GM12878 (cell line): ENCODE data around the gene PRTN3. TPM values are rescaled to one million over a fixed set of nuclear protein-coding genes. Genes with fewer than 3 reads are reported as not detected.

Experiments used
- ATAC-seq: fragments of 200-7000 bp; cut with Tn5 transposase; 3 replicates; pipeline ENCODE4 v1.9.1; 2020; ENCODE audit warnings: mild to moderate bottlenecking, moderate library complexity
- BruUV-seq: library from RNA; stranded (reverse); fragments of 400-500 nt; replicated peaks from 2 replicates; lab custom pipeline; 2021; lab: Mats Ljungman, UMichigan
- CTCF ChIA-PET: fragments of 300-600 bp; sonication (Branson Sonifier 250); formaldehyde crosslinking; extraction: SDS; loops from one replicate; lab custom pipeline; 2021; ENCODE audit warnings: inconsistent platforms; lab: Yijun Ruan, JAX
- POLR2A ChIA-PET: fragments of 350-600 bp; formaldehyde crosslinking; extraction: SDS; loops from one replicate; lab custom pipeline; 2021; ENCODE audit warnings: inconsistent platforms; lab: Charles Lee
- RAD21 ChIA-PET: fragments of 300-600 bp; sonication (Branson Sonifier 250); formaldehyde crosslinking; loops from one replicate; lab custom pipeline; 2023; ENCODE audit warnings: antibody characterized with exemption; ENCODE audit not compliant: unreplicated experiment; lab: Charles Lee
- SMC1A ChIA-PET: fragments of 300-600 bp; sonication (Branson Sonifier 250); formaldehyde crosslinking; loops from one replicate; lab custom pipeline; 2023; ENCODE audit not compliant: unreplicated experiment, uncharacterized antibody; lab: Charles Lee
- DNase-seq: peaks from one replicate; pipeline ENCODE4 v3.0.0-alpha.2; 2011; ENCODE audit warnings: low read depth, low spot score
- FAIRE-seq: peaks from 3 replicates; lab custom pipeline; 2011; peaks lifted over from hg19 to GRCh38; lab: Jason Lieb, UNC
- H2AFZ ChIP-seq: 2 replicates; pipeline ENCODE4 v1.6.0; 2011; ENCODE audit warnings: low read depth, low read length, control low read depth; ENCODE audit not compliant: control insufficient read depth
- H3K27ac ChIP-seq: 2 replicates; pipeline ENCODE4 v1.5.1; 2011; ENCODE audit warnings: control low read depth; ENCODE audit not compliant: control insufficient read depth, insufficient read depth
- H3K27me3 ChIP-seq, 2 experiments: replicated peaks in 1 of 2; 2 replicates each; pipeline versions ENCODE4 v1.6.0 to v1.6.1; 2011; ENCODE audit warnings: low read length in 1 of 2; ENCODE audit not compliant: control insufficient read depth in 2 of 2, insufficient read depth in 2 of 2
- H3K36me3 ChIP-seq, 2 experiments: 2 replicates each; pipeline ENCODE4 v1.5.1; 2011; ENCODE audit warnings: low read length in 1 of 2; ENCODE audit not compliant: control insufficient read depth in 2 of 2, insufficient read depth in 2 of 2
- H3K4me1 ChIP-seq: 2 replicates; pipeline ENCODE4 v1.6.1; 2011; ENCODE audit warnings: mild to moderate bottlenecking, low read length, moderate library complexity, mixed read lengths; ENCODE audit not compliant: control insufficient read depth, insufficient read depth
- H3K4me2 ChIP-seq: 2 replicates; pipeline ENCODE4 v1.6.0; 2011; ENCODE audit warnings: control low read depth; ENCODE audit not compliant: control insufficient read depth, insufficient read depth
- H3K4me3 ChIP-seq: fragments of 200-600 bp; sonication (generic); 2 replicates; pipeline ENCODE4 v1.5.1; 2016
- H3K79me2 ChIP-seq: 2 replicates; pipeline ENCODE4 v1.6.0; 2011; ENCODE audit warnings: low read length; ENCODE audit not compliant: control insufficient read depth, insufficient read depth
- H3K9ac ChIP-seq: 2 replicates; pipeline ENCODE4 v1.8.0; 2011; ENCODE audit warnings: low read length, control low read depth, mixed read lengths; ENCODE audit not compliant: control insufficient read depth, insufficient read depth
- H3K9me3 ChIP-seq: replicated peaks from 3 replicates; pipeline ENCODE4 v1.5.1; 2011; ENCODE audit warnings: mild to moderate bottlenecking, low read length; ENCODE audit not compliant: control insufficient read depth, insufficient read depth
- H4K20me1 ChIP-seq: 2 replicates; pipeline ENCODE4 v1.6.0; 2011; ENCODE audit not compliant: control insufficient read depth, insufficient read depth
- ASH2L ChIP-seq: fragments of 300-600, 200-600 bp; sonication (generic); IDR thresholded peaks from 2 replicates; pipeline ENCODE4 v1.6.1; 2017; ENCODE audit warnings: low read depth, mild to moderate bottlenecking, borderline replicate concordance
- CREM ChIP-seq: IDR thresholded peaks from 2 replicates; pipeline ENCODE4 v1.6.1; 2014; ENCODE audit warnings: antibody characterized with exemption, low read depth
- FOXM1 ChIP-seq: IDR thresholded peaks from 2 replicates; pipeline ENCODE4 v1.6.1; 2012; ENCODE audit warnings: low read depth, mild to moderate bottlenecking, inconsistent platforms, low read length, moderate library complexity
- NKRF ChIP-seq: fragments of 450-650 bp; conservative IDR thresholded peaks from 2 replicates; pipeline ENCODE4 v1.6.1; 2017; ENCODE audit warnings: mild to moderate bottlenecking, moderate library complexity
- ZBED1 ChIP-seq: IDR thresholded peaks from 2 replicates; pipeline ENCODE4 v1.6.1; 2016; ENCODE audit warnings: borderline replicate concordance
- ZNF687 ChIP-seq: fragments of 450-650 bp; IDR thresholded peaks from 2 replicates; pipeline ENCODE4 v1.6.1; 2017; ENCODE audit warnings: mild to moderate bottlenecking, moderate library complexity
- WGBS: methylation state at CpG from one replicate; pipeline ENCODE4 v1.1.6; 2016; ENCODE audit warnings: low lambda C conversion rate; ENCODE audit not compliant: insufficient replicate concordance, insufficient coverage; ENCODE audit errors: missing lambda C conversion rate; 5-methylcytosine and 5-hydroxymethylcytosine counted together
- in situ Hi-C: fragments of 300-500 bp; cut with MboI; formaldehyde crosslinking; loops from 9 replicates; pipeline ENCODE4 v1.14.3; 2018; ENCODE audit warnings: mixed read lengths
- intact Hi-C: fragments of 100-400 bp; cut with micrococcal nuclease; formaldehyde crosslinking; loops from one replicate; pipeline ENCODE4 v1.14.2; 2022; ENCODE audit not compliant: unreplicated experiment
- polyA plus RNA-seq, 11 experiments: library from polyadenylated mRNA; depleted of rRNA in 4 of 11; unstranded in 6 of 11; stranded (reverse) in 5 of 11; fragments of >200 nt; fragmentation: Nextera tagmentation in 4 of 11; fragmentation: Illumina TruSeq in 1 of 11; extraction: Ambion mirVana in 4 of 11; extraction: Trizol in 1 of 11; gene quantifications; 1 replicate in 1 of 11; 2 replicates in 10 of 11; pipeline versions ENCODE4 v1.2.1 to v1.2.3, GENCODE V29; 2011 to 2016; ENCODE audit warnings: inconsistent platforms in 2 of 11, missing spikeins in 2 of 11, low read depth in 1 of 11
- total RNA-seq, 4 experiments: library from RNA; depleted of rRNA in 3 of 4; stranded (reverse); fragments of >200 nt in 3 of 4; fragmentation: Illumina TruSeq in 1 of 4; extraction: Trizol in 1 of 4; gene quantifications; 2 replicates each; pipeline versions ENCODE4 v1.2.1 to v1.2.3, GENCODE V29; 2013 to 2021

PRTN3 gene
- total and polyA plus RNA-seq, 10 of the 15 experiments (the other 5 are each of a cell fraction or from before 2014, with no cell fraction given), result 0.08 TPM; not detected in 9

GRCh38 chr19:827314-827709 is 13.5 kb upstream of the PRTN3 start:
- H3K27ac ChIP-seq, result no peak overlapping the region
- H3K79me2 ChIP-seq, result no peaks in the 10 kb centered on the region
- H3K4me2 ChIP-seq, result no peak overlapping the region
- in situ Hi-C loops (no loop called here), intact Hi-C loops (no loop called here)
- DNase-seq, result no peak
- FAIRE-seq, result no peak
- no peaks in the 10 kb centered on the region for H4K20me1 ChIP-seq
- ChIA-PET SMC1A (no interaction called here), RAD21 (no interaction called here), CTCF (no interaction called here), POLR2A (no interaction called here)
- H2AFZ ChIP-seq, result no peak overlapping the region
- ATAC-seq, result no peak
- no TSS peak for BruUV-seq
- WGBS, result 93% methylated on average over 11 of the region's 11 CpGs
- H3K36me3 ChIP-seq, result no peaks in the 10 kb centered on the region
- no peak for TF ChIP-seq ZNF687
- H3K4me1 ChIP-seq, result no peaks in the 10 kb centered on the region
- H3K27me3 ChIP-seq, result no peaks in the 10 kb centered on the region
- H3K9ac ChIP-seq, result no peak overlapping the region
- no peak overlapping the region for H3K4me3 ChIP-seq
- no peaks in the 10 kb centered on the region for H3K9me3 ChIP-seq

- ChIA-PET RAD21 (no interaction called here), POLR2A (no interaction called here)
- BruUV-seq, result no TSS peak
- TF ChIP-seq FOXM1 (no peak), ZBED1 (no peak), CREM (no peak), NKRF (no peak), ASH2L (no peak)
Observed at GRCh38 chr19:827710-828321, 13.0 kb upstream of the PRTN3 start, which contains the start of gene AZU1. Gene AZU1 (plus strand): TSS chr19:827837. CDS start chr19:827847, 10 bp downstream.

More at GRCh38 chr19:827710-828321, 13.0 kb upstream of the PRTN3 start, which contains the start of gene AZU1:
- no peak for DNase-seq
- intact Hi-C loops, result no loop called here
- no peak within 1 kb of the TSS for H3K27ac ChIP-seq
- no peak for ATAC-seq
- no peak within 1 kb of the TSS for H3K4me3 ChIP-seq
- no peaks in the 10 kb centered on the region for H3K4me1 ChIP-seq
- no peak for FAIRE-seq
- no peaks in the 10 kb centered on the region for H4K20me1 ChIP-seq
- ChIA-PET SMC1A (no interaction called here), CTCF (no interaction called here)
- no peaks in the 10 kb centered on the region for H3K79me2 ChIP-seq
- H3K27me3 ChIP-seq, result no peaks in the 10 kb centered on the region
- no peak within 1 kb of the TSS for H3K4me2 ChIP-seq
- no peaks in the 10 kb centered on the region for H3K9me3 ChIP-seq
- H3K36me3 ChIP-seq, result no peaks in the 10 kb centered on the region
- H2AFZ ChIP-seq, result no peak within 1 kb of the TSS
- H3K9ac ChIP-seq, result no peak within 1 kb of the TSS
- in situ Hi-C loops, result no loop called here
- 68% methylated on average over 33 of the region's 33 CpGs for WGBS
